H1 (cell line): ENCODE data around the gene FIP1L1. TPM values are rescaled to one million over a fixed set of nuclear protein-coding genes. Genes with fewer than 3 reads are reported as not detected.

Experiments
- BACH1 ChIP-seq: IDR thresholded peaks from 2 replicates; pipeline ENCODE4 v1.6.1; 2012; ENCODE audit warnings: low read length, improper control_type of control experiment
- CBX5 ChIP-seq: fragments of 300-800, 300-1000 bp; sonication (generic); IDR thresholded peaks from 2 replicates; pipeline ENCODE4 v1.7.1; 2016; ENCODE audit warnings: antibody characterized with exemption, low read length, low read depth
- CTCF ChIP-seq, 3 experiments: IDR thresholded peaks; 1 replicate in 2 of 3; 2 replicates in 1 of 3; pipeline versions ENCODE4 v1.5.1 to v1.6.1; 2011; ENCODE audit warnings: low read length in 3 of 3, mild to moderate bottlenecking in 3 of 3, inconsistent platforms in 2 of 3, low read depth in 1 of 3, moderate library complexity in 1 of 3; ENCODE audit not compliant: insufficient read depth in 1 of 3; ENCODE audit errors: control extremely low read depth in 1 of 3
- MAFK ChIP-seq: IDR thresholded peaks from 2 replicates; pipeline ENCODE4 v1.6.1; 2012; ENCODE audit warnings: low read depth, mild to moderate bottlenecking, improper control_type of control experiment, low read length
- NANOG ChIP-seq: IDR thresholded peaks from 2 replicates; pipeline ENCODE4 v1.6.1; 2011; ENCODE audit warnings: low read length, low read depth, mild to moderate bottlenecking, inconsistent platforms; ENCODE audit not compliant: insufficient read depth, poor library complexity, severe bottlenecking
- RAD21 ChIP-seq, 2 experiments: IDR thresholded peaks in 1 of 2; conservative IDR thresholded peaks in 1 of 2; 2 replicates each; pipeline ENCODE4 v1.6.1; 2011; ENCODE audit warnings: low read depth in 2 of 2, low read length in 2 of 2, improper control_type of control experiment in 1 of 2, inconsistent platforms in 1 of 2, mild to moderate bottlenecking in 1 of 2, moderate library complexity in 1 of 2
- RBBP5 ChIP-seq: IDR thresholded peaks from 2 replicates; pipeline ENCODE4 v1.7.1; 2012; ENCODE audit warnings: low read depth, mild to moderate bottlenecking, inconsistent platforms, low read length, moderate library complexity, borderline replicate concordance
- RFX5 ChIP-seq: IDR thresholded peaks from 2 replicates; pipeline ENCODE4 v1.6.1; 2011; ENCODE audit warnings: low read depth, low read length, improper control_type of control experiment, borderline replicate concordance
- SIN3A ChIP-seq, 2 experiments: IDR thresholded peaks in 1 of 2; conservative IDR thresholded peaks in 1 of 2; 2 replicates each; pipeline ENCODE4 v1.6.1; 2011 to 2012; ENCODE audit warnings: low read length in 2 of 2, improper control_type of control experiment in 1 of 2, low read depth in 1 of 2, mild to moderate bottlenecking in 1 of 2
- SP2 ChIP-seq: IDR thresholded peaks from 2 replicates; pipeline ENCODE4 v1.6.1; 2012; ENCODE audit warnings: mild to moderate bottlenecking, low read length, inconsistent platforms
- TBP ChIP-seq: IDR thresholded peaks from 2 replicates; pipeline ENCODE4 v1.6.1; 2011; ENCODE audit warnings: low read depth, low read length, improper control_type of control experiment
- polyA plus RNA-seq, 7 experiments: library from polyadenylated mRNA; depleted of rRNA in 3 of 7; stranded (reverse) in 5 of 7; unstranded in 2 of 7; fragments of >200 nt in 5 of 7; fragments of 200-250 nt in 2 of 7; gene quantifications; 1 replicate in 5 of 7; 2 replicates in 1 of 7; 4 replicates in 1 of 7; pipeline versions ENCODE4 v1.2.1 to v1.2.3, GENCODE V29; 2011 to 2013; ENCODE audit warnings: missing spikeins in 2 of 7, mixed read lengths in 2 of 7
- total RNA-seq: library from RNA; stranded (reverse); fragmentation: NEBNext Ultra II Directional; extraction: Animal tissue kit (Norgen Biotek cat#: 25700); gene quantifications from 2 replicates; pipeline ENCODE4 v1.2.1, GENCODE V29; 2021

The FIP1L1 gene
- total and polyA plus RNA-seq, 2 of the 8 experiments (the other 6 are each of a cell fraction or from before 2014, with no cell fraction given), result 19.5 to 53.7 TPM

GRCh38 chr4:53490965-53491622, 113.7 kb downstream of the FIP1L1 start (continued):
- TF ChIP-seq CTCF (IDR thresholded peaks at IDR 0.05; ENCODE audit: control extremely low read depth in 1 of 3, insufficient read depth in 1 of 3, low read depth in 1 of 3, low read length in 3 of 3), result peak in 2 of 3 experiments; percentile 31 to 62; a peak in 2 of 4 replicates
- TF ChIP-seq TBP, result no peak
- no peak for TF ChIP-seq BACH1
- no peak for TF ChIP-seq RBBP5
- TF ChIP-seq CBX5, result no peak
- TF ChIP-seq RFX5, result no peak
- TF ChIP-seq SIN3A (conservative IDR thresholded peaks at IDR 0.05 in 1 of 2, IDR thresholded peaks at IDR 0.05 in 1 of 2; ENCODE audit: low read depth in 1 of 2, low read length in 2 of 2), result no peak
- TF ChIP-seq NANOG, result no peak
- peak; percentile 2; the same call in 1 of the 2 replicates for TF ChIP-seq MAFK
- TF ChIP-seq SP2, result no peak
- peak; percentile 50 to 65 for TF ChIP-seq RAD21 (IDR thresholded peaks at IDR 0.05 in 1 of 2, conservative IDR thresholded peaks at IDR 0.05 in 1 of 2; ENCODE audit: low read depth in 2 of 2, low read length in 2 of 2)
